Keratinocyte (primary cell): ENCODE measurements around the gene MARVELD1. TPM values are rescaled to one million over a fixed set of nuclear protein-coding genes. Genes with fewer than 3 reads are reported as not detected.

Experiments used
- DNase-seq: peaks from one replicate; pipeline ENCODE4 v3.0.0-alpha.2; 2011; ENCODE audit warnings: low read depth, missing footprints, low spot score
- FAIRE-seq: peaks from 2 replicates; lab custom pipeline; 2011; peaks lifted over from hg19 to GRCh38; lab: Jason Lieb, UNC
- H2AFZ ChIP-seq: 2 replicates; pipeline ENCODE4 v1.6.0; 2012; ENCODE audit warnings: low read length, control low read depth, inconsistent platforms; ENCODE audit not compliant: control insufficient read depth
- H3K27ac ChIP-seq: 2 replicates; pipeline ENCODE4 v1.5.1; 2011; ENCODE audit warnings: low read length; ENCODE audit not compliant: control insufficient read depth, insufficient read depth
- H3K27me3 ChIP-seq: 3 replicates; pipeline ENCODE4 v1.6.0; 2011; ENCODE audit warnings: low read length; ENCODE audit not compliant: control insufficient read depth, insufficient read depth; ENCODE audit errors: extremely low read depth
- H3K36me3 ChIP-seq, 2 experiments: 2 replicates in 1 of 2; 3 replicates in 1 of 2; pipeline ENCODE4 v1.5.1; 2011; ENCODE audit warnings: low read length in 2 of 2, mild to moderate bottlenecking in 1 of 2; ENCODE audit not compliant: control insufficient read depth in 2 of 2, insufficient read depth in 2 of 2; ENCODE audit errors: extremely low read depth in 1 of 2
- H3K4me1 ChIP-seq: 3 replicates; pipeline ENCODE4 v1.5.1; 2011; ENCODE audit warnings: low read length; ENCODE audit not compliant: control insufficient read depth, insufficient read depth; ENCODE audit errors: extremely low read depth
- H3K4me2 ChIP-seq: 3 replicates; pipeline ENCODE4 v1.6.0; 2011; ENCODE audit warnings: low read depth, low read length; ENCODE audit not compliant: control insufficient read depth, insufficient read depth; ENCODE audit errors: extremely low read depth
- H3K4me3 ChIP-seq, 3 experiments: fragments of 200-600 bp in 1 of 3; sonication (generic) in 1 of 3; 2 replicates in 2 of 3; 3 replicates in 1 of 3; pipeline ENCODE4 v1.5.1; 2011 to 2016; ENCODE audit warnings: low read length in 3 of 3, mild to moderate bottlenecking in 3 of 3, control low read depth in 2 of 3, inconsistent platforms in 1 of 3, low read depth in 1 of 3, mixed read lengths in 1 of 3, mixed run types in 1 of 3, moderate library complexity in 1 of 3; ENCODE audit not compliant: control insufficient read depth in 2 of 3, insufficient read depth in 2 of 3; ENCODE audit errors: extremely low read depth in 1 of 3
- H3K79me2 ChIP-seq: 2 replicates; pipeline ENCODE4 v1.6.0; 2012; ENCODE audit warnings: low read length; ENCODE audit not compliant: control insufficient read depth, insufficient read depth
- H3K9ac ChIP-seq: 3 replicates; pipeline ENCODE4 v1.6.0; 2011; ENCODE audit warnings: low read length; ENCODE audit not compliant: control insufficient read depth, insufficient read depth; ENCODE audit errors: extremely low read depth
- H3K9me1 ChIP-seq: 3 replicates; pipeline ENCODE4 v1.6.0; 2011; ENCODE audit warnings: low read length; ENCODE audit not compliant: control insufficient read depth, insufficient read depth; ENCODE audit errors: extremely low read depth
- H3K9me3 ChIP-seq: 2 replicates; pipeline ENCODE4 v1.5.1; 2012; ENCODE audit warnings: low read depth, low read length; ENCODE audit not compliant: control insufficient read depth
- H4K20me1 ChIP-seq: 3 replicates; pipeline ENCODE4 v1.6.0; 2011; ENCODE audit warnings: low read length; ENCODE audit not compliant: control insufficient read depth, insufficient read depth; ENCODE audit errors: extremely low read depth
- CTCF ChIP-seq, 3 experiments: IDR thresholded peaks in 1 of 3; conservative IDR thresholded peaks in 1 of 3; optimal IDR thresholded peaks in 1 of 3; 2 replicates in 2 of 3; 3 replicates in 1 of 3; pipeline versions ENCODE3 to v1.5.1; 2011; ENCODE audit warnings: low read length in 3 of 3, mild to moderate bottlenecking in 3 of 3, moderate library complexity in 2 of 3, control low read depth in 1 of 3, inconsistent platforms in 1 of 3; ENCODE audit not compliant: insufficient read depth in 2 of 3; ENCODE audit errors: extremely low read depth in 1 of 3
- EZH2 ChIP-seq: IDR thresholded peaks from one replicate; pipeline ENCODE4 v1.6.1; 2012; ENCODE audit warnings: inconsistent platforms, mild to moderate bottlenecking, low read length, moderate library complexity
- dilution Hi-C: fragments of 300-500 bp; cut with MboI; formaldehyde crosslinking; loops from one replicate; pipeline ENCODE4 v1.7.0; 2020; ENCODE audit warnings: low sequenced_read_pairs; ENCODE audit not compliant: extremely low pct_ligation_motif_present
- polyA plus RNA-seq, 5 experiments: library from polyadenylated mRNA; depleted of rRNA in 3 of 5; stranded (reverse) in 3 of 5; stranded (forward) in 1 of 5; unstranded in 1 of 5; fragments of >200 nt; gene quantifications; 1 replicate in 1 of 5; 2 replicates in 3 of 5; 3 replicates in 1 of 5; pipeline versions ENCODE4 v1.2.1 to v1.2.3, GENCODE V29; 2011 to 2012; ENCODE audit warnings: missing spikeins in 2 of 5, low read depth in 1 of 5, low replicate concordance in 1 of 5

Gene MARVELD1
- polyA plus RNA-seq, 1 donor (not counting 4 experiments of a cell fraction or from before 2014, with no cell fraction given) = 39.7 TPM

GRCh38 chr10:97759158-97759887 is 45.8 kb downstream of the MARVELD1 start:
- Histone ChIP-seq H3K9me1 (no peaks in the 10 kb centered on the region), H3K27me3 (no peaks in the 10 kb centered on the region), H3K4me2 (no peak overlapping the region), H3K36me3 (peaks cover 29 to 36% of the 10 kb centered on the region in 2 experiments), H3K4me3 (no peak overlapping the region), H4K20me1 (peaks cover 4% of the 10 kb centered on the region), H3K9ac (no peak overlapping the region), H2AFZ (no peak overlapping the region), H3K9me3 (no peaks in the 10 kb centered on the region), H3K4me1 (peaks cover 2% of the 10 kb centered on the region), H3K79me2 (no peaks in the 10 kb centered on the region), H3K27ac (no peak overlapping the region)
- dilution Hi-C loops = loop anchor here (25.0 kb wide), 1 partner anchor 103 kb away; no protein-coding TSS in a partner anchor
- peak; percentile 9 for DNase-seq
- TF ChIP-seq CTCF (optimal IDR thresholded peaks at IDR 0.05 in 1 of 3, IDR thresholded peaks at IDR 0.05 in 1 of 3, conservative IDR thresholded peaks at IDR 0.05 in 1 of 3; ENCODE audit: extremely low read depth in 1 of 3, insufficient read depth in 2 of 3, low read length in 3 of 3) (peak; percentile 88 to 92 (median 90)), EZH2 (no peak)
- FAIRE-seq = no peak

- H3K4me3 ChIP-seq = no peak overlapping the region
- H3K4me2 ChIP-seq = no peak overlapping the region
- no peaks in the 10 kb centered on the region for H3K9me1 ChIP-seq
- H3K4me1 ChIP-seq = peaks cover 2% of the 10 kb centered on the region
- FAIRE-seq (no peak), DNase-seq (no peak)
- no peak overlapping the region for H2AFZ ChIP-seq
- no peaks in the 10 kb centered on the region for H3K27me3 ChIP-seq
- no peaks in the 10 kb centered on the region for H3K9me3 ChIP-seq
- no peak overlapping the region for H3K27ac ChIP-seq
- H3K36me3 ChIP-seq = peaks cover 25 to 34% of the 10 kb centered on the region in 2 experiments
- H3K9ac ChIP-seq = no peak overlapping the region
- TF ChIP-seq EZH2 (no peak), CTCF (optimal IDR thresholded peaks at IDR 0.05 in 1 of 3, IDR thresholded peaks at IDR 0.05 in 1 of 3, conservative IDR thresholded peaks at IDR 0.05 in 1 of 3; ENCODE audit: extremely low read depth in 1 of 3, insufficient read depth in 2 of 3, low read length in 3 of 3) (no peak)
- dilution Hi-C loops = loop anchor here (25.0 kb wide), 1 partner anchor 102 kb away; no protein-coding TSS in a partner anchor
- H3K79me2 ChIP-seq = no peaks in the 10 kb centered on the region
- H4K20me1 ChIP-seq = peaks cover 4% of the 10 kb centered on the region
Measured at GRCh38 chr10:97759946-97760345, 46.4 kb downstream of the MARVELD1 start.
